Keratinocyte (primary cell): ENCODE measurements around the gene CACNG4. TPM values are rescaled to one million over a fixed set of nuclear protein-coding genes. Genes with fewer than 3 reads are reported as not detected.

Experiments
- DNase-seq: peaks from one replicate; pipeline ENCODE4 v3.0.0-alpha.2; 2011; ENCODE audit warnings: low read depth, missing footprints, low spot score
- FAIRE-seq: peaks from 2 replicates; lab custom pipeline; 2011; peaks lifted over from hg19 to GRCh38; lab: Jason Lieb, UNC
- H2AFZ ChIP-seq: 2 replicates; pipeline ENCODE4 v1.6.0; 2012; ENCODE audit warnings: low read length, control low read depth, inconsistent platforms; ENCODE audit not compliant: control insufficient read depth
- H3K27ac ChIP-seq: 2 replicates; pipeline ENCODE4 v1.5.1; 2011; ENCODE audit warnings: low read length; ENCODE audit not compliant: control insufficient read depth, insufficient read depth
- H3K27me3 ChIP-seq: 3 replicates; pipeline ENCODE4 v1.6.0; 2011; ENCODE audit warnings: low read length; ENCODE audit not compliant: control insufficient read depth, insufficient read depth; ENCODE audit errors: extremely low read depth
- H3K36me3 ChIP-seq, 2 experiments: 2 replicates in 1 of 2; 3 replicates in 1 of 2; pipeline ENCODE4 v1.5.1; 2011; ENCODE audit warnings: low read length in 2 of 2, mild to moderate bottlenecking in 1 of 2; ENCODE audit not compliant: control insufficient read depth in 2 of 2, insufficient read depth in 2 of 2; ENCODE audit errors: extremely low read depth in 1 of 2
- H3K4me1 ChIP-seq: 3 replicates; pipeline ENCODE4 v1.5.1; 2011; ENCODE audit warnings: low read length; ENCODE audit not compliant: control insufficient read depth, insufficient read depth; ENCODE audit errors: extremely low read depth
- H3K4me2 ChIP-seq: 3 replicates; pipeline ENCODE4 v1.6.0; 2011; ENCODE audit warnings: low read depth, low read length; ENCODE audit not compliant: control insufficient read depth, insufficient read depth; ENCODE audit errors: extremely low read depth
- H3K4me3 ChIP-seq, 3 experiments: fragments of 200-600 bp in 1 of 3; sonication (generic) in 1 of 3; 2 replicates in 2 of 3; 3 replicates in 1 of 3; pipeline ENCODE4 v1.5.1; 2011 to 2016; ENCODE audit warnings: low read length in 3 of 3, mild to moderate bottlenecking in 3 of 3, control low read depth in 2 of 3, inconsistent platforms in 1 of 3, low read depth in 1 of 3, mixed read lengths in 1 of 3, mixed run types in 1 of 3, moderate library complexity in 1 of 3; ENCODE audit not compliant: control insufficient read depth in 2 of 3, insufficient read depth in 2 of 3; ENCODE audit errors: extremely low read depth in 1 of 3
- H3K79me2 ChIP-seq: 2 replicates; pipeline ENCODE4 v1.6.0; 2012; ENCODE audit warnings: low read length; ENCODE audit not compliant: control insufficient read depth, insufficient read depth
- H3K9ac ChIP-seq: 3 replicates; pipeline ENCODE4 v1.6.0; 2011; ENCODE audit warnings: low read length; ENCODE audit not compliant: control insufficient read depth, insufficient read depth; ENCODE audit errors: extremely low read depth
- H3K9me1 ChIP-seq: 3 replicates; pipeline ENCODE4 v1.6.0; 2011; ENCODE audit warnings: low read length; ENCODE audit not compliant: control insufficient read depth, insufficient read depth; ENCODE audit errors: extremely low read depth
- H3K9me3 ChIP-seq: 2 replicates; pipeline ENCODE4 v1.5.1; 2012; ENCODE audit warnings: low read depth, low read length; ENCODE audit not compliant: control insufficient read depth
- H4K20me1 ChIP-seq: 3 replicates; pipeline ENCODE4 v1.6.0; 2011; ENCODE audit warnings: low read length; ENCODE audit not compliant: control insufficient read depth, insufficient read depth; ENCODE audit errors: extremely low read depth
- CTCF ChIP-seq, 3 experiments: IDR thresholded peaks in 1 of 3; conservative IDR thresholded peaks in 1 of 3; optimal IDR thresholded peaks in 1 of 3; 2 replicates in 2 of 3; 3 replicates in 1 of 3; pipeline versions ENCODE3 to v1.5.1; 2011; ENCODE audit warnings: low read length in 3 of 3, mild to moderate bottlenecking in 3 of 3, moderate library complexity in 2 of 3, control low read depth in 1 of 3, inconsistent platforms in 1 of 3; ENCODE audit not compliant: insufficient read depth in 2 of 3; ENCODE audit errors: extremely low read depth in 1 of 3
- EZH2 ChIP-seq: IDR thresholded peaks from one replicate; pipeline ENCODE4 v1.6.1; 2012; ENCODE audit warnings: inconsistent platforms, mild to moderate bottlenecking, low read length, moderate library complexity
- dilution Hi-C: fragments of 300-500 bp; cut with MboI; formaldehyde crosslinking; loops from one replicate; pipeline ENCODE4 v1.7.0; 2020; ENCODE audit warnings: low sequenced_read_pairs; ENCODE audit not compliant: extremely low pct_ligation_motif_present
- polyA plus RNA-seq, 5 experiments: library from polyadenylated mRNA; depleted of rRNA in 3 of 5; stranded (reverse) in 3 of 5; stranded (forward) in 1 of 5; unstranded in 1 of 5; fragments of >200 nt; gene quantifications; 1 replicate in 1 of 5; 2 replicates in 3 of 5; 3 replicates in 1 of 5; pipeline versions ENCODE4 v1.2.1 to v1.2.3, GENCODE V29; 2011 to 2012; ENCODE audit warnings: missing spikeins in 2 of 5, low read depth in 1 of 5, low replicate concordance in 1 of 5

CACNG4 gene
- polyA plus RNA-seq, 1 donor (not counting 4 experiments of a cell fraction or from before 2014, with no cell fraction given), result not detected

- DNase-seq (no peak), FAIRE-seq (no peak)
- Histone ChIP-seq H3K79me2 (no peaks in the 10 kb centered on the region), H2AFZ (no peak overlapping the region), H3K9me3 (no peaks in the 10 kb centered on the region), H3K4me2 (no peak overlapping the region), H3K4me1 (peaks cover 8% of the 10 kb centered on the region), H3K27me3 (peaks cover 2% of the 10 kb centered on the region), H3K4me3 (no peak overlapping the region), H3K27ac (no peak overlapping the region), H4K20me1 (no peaks in the 10 kb centered on the region), H3K36me3 (no peaks in the 10 kb centered on the region), H3K9ac (no peak overlapping the region), H3K9me1 (no peaks in the 10 kb centered on the region)
- TF ChIP-seq CTCF (optimal IDR thresholded peaks at IDR 0.05 in 1 of 3, IDR thresholded peaks at IDR 0.05 in 1 of 3, conservative IDR thresholded peaks at IDR 0.05 in 1 of 3; ENCODE audit: extremely low read depth in 1 of 3, insufficient read depth in 2 of 3, low read length in 3 of 3) (no peak), EZH2 (no peak)
- dilution Hi-C loops, result no loop called here
Observed at GRCh38 chr17:66918896-66919295, 45.6 kb upstream of the CACNG4 start.

- DNase-seq (no peak), FAIRE-seq (no peak)
- Histone ChIP-seq H3K27me3 (peaks cover 2% of the 10 kb centered on the region), H3K9me1 (no peaks in the 10 kb centered on the region), H3K27ac (no peak overlapping the region), H3K79me2 (no peaks in the 10 kb centered on the region), H3K9ac (no peak overlapping the region), H4K20me1 (no peaks in the 10 kb centered on the region), H3K36me3 (no peaks in the 10 kb centered on the region), H3K4me2 (no peak overlapping the region), H3K4me3 (no peak overlapping the region), H3K4me1 (peaks cover 1% of the 10 kb centered on the region), H2AFZ (no peak overlapping the region), H3K9me3 (no peaks in the 10 kb centered on the region)
- dilution Hi-C loops, result no loop called here
- no peak for TF ChIP-seq CTCF (optimal IDR thresholded peaks at IDR 0.05 in 1 of 3, IDR thresholded peaks at IDR 0.05 in 1 of 3, conservative IDR thresholded peaks at IDR 0.05 in 1 of 3; ENCODE audit: extremely low read depth in 1 of 3, insufficient read depth in 2 of 3, low read length in 3 of 3)
- no peak for TF ChIP-seq EZH2
Observed at GRCh38 chr17:66920435-66920834, 44.1 kb upstream of the CACNG4 start.
